HL-60 (cell line): ENCODE data around the gene OR8H1.

Experiments
- DNase-seq, 2 experiments: peaks; one replicate each; pipeline ENCODE4 v3.0.0-alpha.2; 2010 to 2020; ENCODE audit warnings: low read depth in 1 of 2, low spot score in 1 of 2
- H3K27ac ChIP-seq: fragments of 250-450 bp; sonication (Bioruptor Pico); replicated peaks from 2 replicates; pipeline ENCODE4 v1.5.1; 2020; ENCODE audit warnings: mild to moderate bottlenecking, moderate library complexity
- H3K27me3 ChIP-seq: fragments of 250-450 bp; sonication (Bioruptor Pico); 2 replicates; pipeline ENCODE4 v1.5.1; 2021; ENCODE audit warnings: mild to moderate bottlenecking, moderate library complexity; ENCODE audit not compliant: insufficient read depth, poor library complexity, severe bottlenecking
- H3K4me3 ChIP-seq: replicated peaks from 2 replicates; pipeline ENCODE4 v1.5.1; 2011; ENCODE audit warnings: mild to moderate bottlenecking, control low read depth, low read length; ENCODE audit not compliant: insufficient read depth
- GABPA ChIP-seq: IDR thresholded peaks from 2 replicates; pipeline ENCODE4 v1.6.1; 2012; ENCODE audit warnings: low read depth
- POLR2AphosphoS5 ChIP-seq: IDR thresholded peaks from 2 replicates; pipeline ENCODE4 v1.6.1; 2012; ENCODE audit warnings: low read depth
- SPI1 ChIP-seq: IDR thresholded peaks from 2 replicates; pipeline ENCODE4 v1.6.1; 2012; ENCODE audit warnings: low read depth, mild to moderate bottlenecking, borderline replicate concordance
- long read RNA-seq: library from polyadenylated mRNA; unstranded; transcript quantifications from one replicate; pipeline ENCODE4 v2.0.0, GENCODE V29; 2020
- TF ChIP-seq, protein P1 (sequence below): IDR thresholded peaks from one replicate; pipeline ENCODE4 v1.5.1; 2011; ENCODE audit warnings: low read length, control low read depth, inconsistent platforms; ENCODE audit not compliant: insufficient read depth
- TF ChIP-seq, protein P2 (sequence below): IDR thresholded peaks from 2 replicates; pipeline ENCODE4 v1.6.1; 2012; ENCODE audit warnings: low read depth; ENCODE audit not compliant: insufficient replicate concordance

Gene OR8H1, protein sequence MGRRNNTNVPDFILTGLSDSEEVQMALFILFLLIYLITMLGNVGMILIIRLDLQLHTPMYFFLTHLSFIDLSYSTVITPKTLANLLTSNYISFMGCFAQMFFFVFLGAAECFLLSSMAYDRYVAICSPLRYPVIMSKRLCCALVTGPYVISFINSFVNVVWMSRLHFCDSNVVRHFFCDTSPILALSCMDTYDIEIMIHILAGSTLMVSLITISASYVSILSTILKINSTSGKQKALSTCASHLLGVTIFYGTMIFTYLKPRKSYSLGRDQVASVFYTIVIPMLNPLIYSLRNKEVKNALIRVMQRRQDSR
- long read RNA-seq = 0 reads

DNA sequence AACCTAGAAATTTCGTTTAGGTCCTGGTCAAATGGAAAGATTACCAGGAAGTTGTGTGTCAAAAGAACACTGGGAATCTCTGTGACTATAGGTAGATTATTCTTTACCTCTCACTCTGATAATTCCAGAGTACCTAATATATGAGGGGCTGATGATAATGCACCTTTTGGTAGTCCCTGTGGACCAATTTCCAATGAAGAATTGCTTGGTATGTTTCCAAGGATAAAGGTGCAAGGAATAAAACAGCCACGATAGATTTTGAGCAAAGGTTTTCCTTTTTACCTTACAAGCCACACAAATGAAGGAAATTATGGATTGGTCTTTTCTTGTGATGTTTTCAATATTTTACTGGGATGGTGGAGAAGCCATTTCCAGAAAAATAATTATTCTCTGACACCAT is at the start of gene OR8H1:
TSS of gene OR8H1 (minus strand) at position 101 of the 400 bp plus-strand sequence. CDS start 1,192 bp downstream, outside the sequence.
- H3K27me3 ChIP-seq = no peaks in the 10 kb centered on the region
- no peak within 1 kb of the TSS for H3K4me3 ChIP-seq
- no peak for TF ChIP-seq POLR2AphosphoS5
- TF ChIP-seq, protein P1, sequence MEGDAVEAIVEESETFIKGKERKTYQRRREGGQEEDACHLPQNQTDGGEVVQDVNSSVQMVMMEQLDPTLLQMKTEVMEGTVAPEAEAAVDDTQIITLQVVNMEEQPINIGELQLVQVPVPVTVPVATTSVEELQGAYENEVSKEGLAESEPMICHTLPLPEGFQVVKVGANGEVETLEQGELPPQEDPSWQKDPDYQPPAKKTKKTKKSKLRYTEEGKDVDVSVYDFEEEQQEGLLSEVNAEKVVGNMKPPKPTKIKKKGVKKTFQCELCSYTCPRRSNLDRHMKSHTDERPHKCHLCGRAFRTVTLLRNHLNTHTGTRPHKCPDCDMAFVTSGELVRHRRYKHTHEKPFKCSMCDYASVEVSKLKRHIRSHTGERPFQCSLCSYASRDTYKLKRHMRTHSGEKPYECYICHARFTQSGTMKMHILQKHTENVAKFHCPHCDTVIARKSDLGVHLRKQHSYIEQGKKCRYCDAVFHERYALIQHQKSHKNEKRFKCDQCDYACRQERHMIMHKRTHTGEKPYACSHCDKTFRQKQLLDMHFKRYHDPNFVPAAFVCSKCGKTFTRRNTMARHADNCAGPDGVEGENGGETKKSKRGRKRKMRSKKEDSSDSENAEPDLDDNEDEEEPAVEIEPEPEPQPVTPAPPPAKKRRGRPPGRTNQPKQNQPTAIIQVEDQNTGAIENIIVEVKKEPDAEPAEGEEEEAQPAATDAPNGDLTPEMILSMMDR = no peak
- TF ChIP-seq, protein P2, sequence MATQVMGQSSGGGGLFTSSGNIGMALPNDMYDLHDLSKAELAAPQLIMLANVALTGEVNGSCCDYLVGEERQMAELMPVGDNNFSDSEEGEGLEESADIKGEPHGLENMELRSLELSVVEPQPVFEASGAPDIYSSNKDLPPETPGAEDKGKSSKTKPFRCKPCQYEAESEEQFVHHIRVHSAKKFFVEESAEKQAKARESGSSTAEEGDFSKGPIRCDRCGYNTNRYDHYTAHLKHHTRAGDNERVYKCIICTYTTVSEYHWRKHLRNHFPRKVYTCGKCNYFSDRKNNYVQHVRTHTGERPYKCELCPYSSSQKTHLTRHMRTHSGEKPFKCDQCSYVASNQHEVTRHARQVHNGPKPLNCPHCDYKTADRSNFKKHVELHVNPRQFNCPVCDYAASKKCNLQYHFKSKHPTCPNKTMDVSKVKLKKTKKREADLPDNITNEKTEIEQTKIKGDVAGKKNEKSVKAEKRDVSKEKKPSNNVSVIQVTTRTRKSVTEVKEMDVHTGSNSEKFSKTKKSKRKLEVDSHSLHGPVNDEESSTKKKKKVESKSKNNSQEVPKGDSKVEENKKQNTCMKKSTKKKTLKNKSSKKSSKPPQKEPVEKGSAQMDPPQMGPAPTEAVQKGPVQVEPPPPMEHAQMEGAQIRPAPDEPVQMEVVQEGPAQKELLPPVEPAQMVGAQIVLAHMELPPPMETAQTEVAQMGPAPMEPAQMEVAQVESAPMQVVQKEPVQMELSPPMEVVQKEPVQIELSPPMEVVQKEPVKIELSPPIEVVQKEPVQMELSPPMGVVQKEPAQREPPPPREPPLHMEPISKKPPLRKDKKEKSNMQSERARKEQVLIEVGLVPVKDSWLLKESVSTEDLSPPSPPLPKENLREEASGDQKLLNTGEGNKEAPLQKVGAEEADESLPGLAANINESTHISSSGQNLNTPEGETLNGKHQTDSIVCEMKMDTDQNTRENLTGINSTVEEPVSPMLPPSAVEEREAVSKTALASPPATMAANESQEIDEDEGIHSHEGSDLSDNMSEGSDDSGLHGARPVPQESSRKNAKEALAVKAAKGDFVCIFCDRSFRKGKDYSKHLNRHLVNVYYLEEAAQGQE = no peak
- TF ChIP-seq SPI1 = no peak
- no peak for TF ChIP-seq GABPA
- no peak for DNase-seq
- no peak within 1 kb of the TSS for H3K27ac ChIP-seq

DNA sequence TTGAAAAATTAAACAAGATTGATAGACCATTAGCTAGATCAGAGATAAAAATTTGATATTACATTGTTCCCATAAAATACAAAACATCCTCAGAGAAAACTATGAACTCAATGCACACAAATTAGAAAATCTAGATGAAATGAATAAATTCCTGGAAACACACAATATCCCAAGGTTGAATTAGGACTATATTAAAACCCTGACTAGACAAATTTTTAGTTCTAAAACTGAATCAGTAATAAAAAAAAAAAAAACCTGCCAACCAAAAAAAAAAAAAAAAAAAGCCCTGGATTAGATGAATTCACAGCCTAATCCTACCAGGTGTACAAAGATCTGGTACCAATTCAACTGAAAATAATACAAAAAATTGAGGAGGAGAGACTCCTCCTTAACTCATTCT is 48.2 kb upstream of the OR8H1 start:
- Histone ChIP-seq H3K27me3 (no peaks in the 10 kb centered on the region), H3K4me3 (no peak overlapping the region), H3K27ac (no peak overlapping the region)
- TF ChIP-seq POLR2AphosphoS5 (no peak), SPI1 (no peak)
- DNase-seq = no peak

DNA sequence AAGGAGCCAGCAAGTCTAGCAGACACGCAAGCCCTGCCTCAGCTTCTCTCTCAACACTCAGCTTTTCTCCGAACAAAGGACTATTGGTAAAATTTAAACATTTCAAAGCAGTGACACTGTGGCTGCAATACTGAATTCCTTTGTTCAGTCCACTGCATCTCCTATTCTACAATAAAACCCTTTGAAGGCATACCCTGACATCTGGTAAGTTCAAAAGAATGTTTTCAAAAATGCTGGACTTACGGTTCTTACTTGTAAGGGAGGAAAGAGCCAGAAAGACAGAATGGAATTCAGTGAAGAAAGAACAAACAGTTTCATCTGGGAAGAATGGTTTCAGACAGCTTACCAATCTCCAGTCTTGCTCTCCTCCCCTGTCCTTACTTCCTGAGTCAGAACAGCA is 41.1 kb upstream of the OR8H1 start:
- no peak overlapping the region for H3K4me3 ChIP-seq
- no peak overlapping the region for H3K27ac ChIP-seq
- no peaks in the 10 kb centered on the region for H3K27me3 ChIP-seq
- no peak for DNase-seq
- no peak for TF ChIP-seq SPI1
- no peak for TF ChIP-seq GABPA
- TF ChIP-seq, protein P2 = no peak
- TF ChIP-seq, protein P1 = no peak
- TF ChIP-seq POLR2AphosphoS5 = no peak

DNA sequence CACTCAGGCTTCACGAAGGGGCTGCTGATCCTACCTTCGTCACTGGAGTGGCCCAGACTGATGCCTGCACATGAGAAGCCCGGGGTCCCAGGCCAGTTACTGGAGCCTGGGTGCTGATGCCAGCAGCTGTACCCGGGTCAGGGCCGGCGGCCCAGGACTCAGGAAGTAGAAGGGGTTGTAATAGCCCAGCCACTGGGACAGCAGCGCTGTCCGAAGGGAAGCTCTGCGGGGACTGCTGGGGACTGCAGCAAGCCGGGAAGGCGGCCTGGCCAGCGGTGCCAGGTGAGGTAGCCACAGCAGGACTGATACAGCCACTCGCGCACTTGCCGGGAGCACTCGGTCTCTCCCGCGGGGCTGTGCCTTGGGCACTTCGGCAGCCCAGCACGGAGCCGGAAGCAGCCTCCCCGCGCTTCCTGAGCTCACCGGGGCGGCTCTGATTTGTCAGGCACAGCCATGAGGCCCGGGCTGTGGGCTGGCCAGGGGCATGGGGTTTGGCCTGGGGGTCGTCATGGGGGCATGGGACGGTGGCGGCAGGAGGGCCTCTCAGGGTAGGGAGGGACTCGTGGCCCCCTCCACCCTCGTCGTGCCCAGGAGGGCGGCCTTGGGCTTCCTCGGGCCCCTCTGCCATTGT is 39.9 kb upstream of the OR8H1 start:
- no peak for TF ChIP-seq POLR2AphosphoS5
- TF ChIP-seq, protein P2 = no peak
- TF ChIP-seq, protein P1 = no peak
- no peak for TF ChIP-seq GABPA
- no peak for TF ChIP-seq SPI1
- Histone ChIP-seq H3K27ac (no peak overlapping the region), H3K4me3 (no peak overlapping the region), H3K27me3 (no peaks in the 10 kb centered on the region)
- no peak for DNase-seq
